ENCODE data around the gene MINDY4. TPM values are rescaled to one million over a fixed set of nuclear protein-coding genes. Genes with fewer than 3 reads are reported as not detected.

Gene MINDY4
- total and polyA plus RNA-seq, 2 donors (not counting 1 experiment from before 2014, with no cell fraction given) = 6.1 to 6.3 TPM

- H4K20me1 ChIP-seq (ENCODE audit: control insufficient read depth, extremely low read depth, insufficient read depth, low read length) = no peaks in the 10 kb centered on the region
- H3K79me2 ChIP-seq (ENCODE audit: control insufficient read depth, insufficient read depth, low read length) = no peaks in the 10 kb centered on the region
- H3K27me3 ChIP-seq (ENCODE audit: control insufficient read depth, insufficient read depth, low read length) = no peaks in the 10 kb centered on the region
- peaks cover 9% of the 10 kb centered on the region for H3K4me1 ChIP-seq (ENCODE audit: control insufficient read depth, extremely low read depth, insufficient read depth, low read length)
- H3K4me3 ChIP-seq (replicated peaks in 1 of 4; ENCODE audit: control extremely low read depth in 1 of 4, insufficient read depth in 1 of 4, low read depth in 3 of 4, low read length in 4 of 4) = no peak overlapping the region
- H3K4me2 ChIP-seq (ENCODE audit: extremely low read depth, insufficient read depth, low read length) = no peak overlapping the region
- DNase-seq (ENCODE audit: low read depth in 2 of 2) = no peak
- TF ChIP-seq EZH2 (IDR thresholded peaks at IDR 0.05; ENCODE audit: low read length, missing control alignments) (no peak), CTCF (conservative IDR thresholded peaks at IDR 0.05 in 1 of 2, IDR thresholded peaks at IDR 0.05 in 1 of 2; ENCODE audit: low read depth in 1 of 2, low read length in 2 of 2) (no peak)
- no peaks in the 10 kb centered on the region for H3K36me3 ChIP-seq (ENCODE audit: control insufficient read depth, insufficient read depth, low read length)
- H3K9me3 ChIP-seq (ENCODE audit: control insufficient read depth, insufficient read depth, low read depth, low read length) = no peaks in the 10 kb centered on the region
- no peak overlapping the region for H2AFZ ChIP-seq (ENCODE audit: low read length)
- H3K9ac ChIP-seq (ENCODE audit: insufficient read depth, low read length) = no peak overlapping the region
- no peak overlapping the region for H3K27ac ChIP-seq (ENCODE audit: insufficient read depth, low read length)
These were observed 152.7 kb downstream of the MINDY4 start for GRCh38 chr7:30923774-30924413.

- Histone ChIP-seq H4K20me1 (ENCODE audit: control insufficient read depth, extremely low read depth, insufficient read depth, low read length) (no peaks in the 10 kb centered on the region), H3K9ac (ENCODE audit: insufficient read depth, low read length) (no peak overlapping the region), H3K4me3 (replicated peaks in 1 of 4; ENCODE audit: control extremely low read depth in 1 of 4, insufficient read depth in 1 of 4, low read depth in 3 of 4, low read length in 4 of 4) (no peak overlapping the region), H3K27me3 (ENCODE audit: control insufficient read depth, insufficient read depth, low read length) (no peaks in the 10 kb centered on the region), H3K36me3 (ENCODE audit: control insufficient read depth, insufficient read depth, low read length) (no peaks in the 10 kb centered on the region), H3K27ac (ENCODE audit: insufficient read depth, low read length) (no peak overlapping the region), H3K9me3 (ENCODE audit: control insufficient read depth, insufficient read depth, low read depth, low read length) (no peaks in the 10 kb centered on the region), H3K79me2 (ENCODE audit: control insufficient read depth, insufficient read depth, low read length) (no peaks in the 10 kb centered on the region), H3K4me2 (ENCODE audit: extremely low read depth, insufficient read depth, low read length) (no peak overlapping the region), H2AFZ (ENCODE audit: low read length) (no peak overlapping the region), H3K4me1 (ENCODE audit: control insufficient read depth, extremely low read depth, insufficient read depth, low read length) (peaks cover 9% of the 10 kb centered on the region)
- DNase-seq (ENCODE audit: low read depth in 2 of 2) = no peak
- no peak for TF ChIP-seq EZH2 (IDR thresholded peaks at IDR 0.05; ENCODE audit: low read length, missing control alignments)
- no peak for TF ChIP-seq CTCF (conservative IDR thresholded peaks at IDR 0.05 in 1 of 2, IDR thresholded peaks at IDR 0.05 in 1 of 2; ENCODE audit: low read depth in 1 of 2, low read length in 2 of 2)
These were observed 153.4 kb downstream of the MINDY4 start for GRCh38 chr7:30924624-30925023.

- no peak overlapping the region for H3K27ac ChIP-seq (ENCODE audit: insufficient read depth, low read length)
- no peaks in the 10 kb centered on the region for H3K79me2 ChIP-seq (ENCODE audit: control insufficient read depth, insufficient read depth, low read length)
- no peak for DNase-seq (ENCODE audit: low read depth in 2 of 2)
- no peaks in the 10 kb centered on the region for H4K20me1 ChIP-seq (ENCODE audit: control insufficient read depth, extremely low read depth, insufficient read depth, low read length)
- H3K4me3 ChIP-seq (replicated peaks in 1 of 4; ENCODE audit: control extremely low read depth in 1 of 4, insufficient read depth in 1 of 4, low read depth in 3 of 4, low read length in 4 of 4) = no peak overlapping the region
- no peak overlapping the region for H3K4me2 ChIP-seq (ENCODE audit: extremely low read depth, insufficient read depth, low read length)
- no peaks in the 10 kb centered on the region for H3K36me3 ChIP-seq (ENCODE audit: control insufficient read depth, insufficient read depth, low read length)
- no peaks in the 10 kb centered on the region for H3K9me3 ChIP-seq (ENCODE audit: control insufficient read depth, insufficient read depth, low read depth, low read length)
- no peak overlapping the region for H2AFZ ChIP-seq (ENCODE audit: low read length)
- TF ChIP-seq CTCF (conservative IDR thresholded peaks at IDR 0.05 in 1 of 2, IDR thresholded peaks at IDR 0.05 in 1 of 2; ENCODE audit: low read depth in 1 of 2, low read length in 2 of 2) (no peak), EZH2 (IDR thresholded peaks at IDR 0.05; ENCODE audit: low read length, missing control alignments) (no peak)
- no peak overlapping the region for H3K9ac ChIP-seq (ENCODE audit: insufficient read depth, low read length)
- H3K4me1 ChIP-seq (ENCODE audit: control insufficient read depth, extremely low read depth, insufficient read depth, low read length) = peaks cover 9% of the 10 kb centered on the region
- H3K27me3 ChIP-seq (ENCODE audit: control insufficient read depth, insufficient read depth, low read length) = no peaks in the 10 kb centered on the region
These were observed 153.9 kb downstream of the MINDY4 start for GRCh38 chr7:30925117-30925516.
